H1 (cell line): Measurements from ENCODE around the gene CACNA2D3. TPM values are rescaled to one million over a fixed set of nuclear protein-coding genes. Genes with fewer than 3 reads are reported as not detected.

Experiments
- CTCF ChIA-PET: fragments of 300-600 bp; sonication (Branson Sonifier 250); formaldehyde crosslinking; loops from one replicate; lab custom pipeline; 2021; ENCODE audit not compliant: partially characterized antibody; lab: Charles Lee
- POLR2A ChIA-PET: fragments of 300-600 bp; sonication (Branson Sonifier 250); formaldehyde crosslinking; loops from one replicate; lab custom pipeline; 2021; ENCODE audit warnings: inconsistent platforms; ENCODE audit not compliant: partially characterized antibody; lab: Charles Lee
- DNase-seq, 2 experiments: peaks; one replicate each; pipeline versions ENCODE4 v3.0.0 to v3.0.0-alpha.2; 2010 to 2022; ENCODE audit warnings: low spot score in 2 of 2, low read depth in 1 of 2, mixed read lengths in 1 of 2
- FAIRE-seq: peaks from 2 replicates; lab custom pipeline; 2011; peaks lifted over from hg19 to GRCh38; lab: Jason Lieb, UNC
- H2AFZ ChIP-seq: 2 replicates; pipeline ENCODE4 v1.8.1; 2012; ENCODE audit warnings: low read length, inconsistent platforms
- H2AK5ac ChIP-seq: 2 replicates; pipeline ENCODE4 v1.6.1; 2013; ENCODE audit warnings: low read depth, low read length
- H2BK120ac ChIP-seq: replicated peaks from 2 replicates; pipeline ENCODE3; 2013; ENCODE audit warnings: low read depth, low read length, inconsistent platforms
- H2BK12ac ChIP-seq: 2 replicates; pipeline ENCODE4 v1.6.1; 2013; ENCODE audit warnings: low read depth, low read length
- H2BK15ac ChIP-seq: 2 replicates; pipeline ENCODE4 v1.6.1; 2013; ENCODE audit warnings: low read length
- H2BK20ac ChIP-seq: 2 replicates; pipeline ENCODE4 v1.6.1; 2013; ENCODE audit warnings: low read length
- H2BK5ac ChIP-seq: 2 replicates; pipeline ENCODE4 v1.6.1; 2013; ENCODE audit warnings: low read depth, low read length
- H3K14ac ChIP-seq: 2 replicates; pipeline ENCODE4 v1.6.1; 2013; ENCODE audit warnings: inconsistent platforms; ENCODE audit not compliant: insufficient read length
- H3K18ac ChIP-seq: 2 replicates; pipeline ENCODE4 v1.6.1; 2013; ENCODE audit warnings: low read length; ENCODE audit errors: extremely low read depth
- H3K23ac ChIP-seq: 2 replicates; pipeline ENCODE4 v1.6.1; 2013; ENCODE audit warnings: inconsistent platforms; ENCODE audit not compliant: insufficient read length
- H3K23me2 ChIP-seq: 2 replicates; pipeline ENCODE4 v1.6.1; 2013; ENCODE audit warnings: low read depth, low read length
- H3K27ac ChIP-seq: 2 replicates; pipeline ENCODE4 v1.6.1; 2011; ENCODE audit warnings: low read depth, low read length, inconsistent platforms
- H3K27me3 ChIP-seq, 4 experiments: replicated peaks in 1 of 4; 1 replicate in 1 of 4; 2 replicates in 3 of 4; pipeline versions ENCODE4 v1.6.1 to v1.8.1; 2011 to 2013; ENCODE audit warnings: low read length in 3 of 4, mild to moderate bottlenecking in 3 of 4, inconsistent platforms in 2 of 4, mixed read lengths in 2 of 4, moderate library complexity in 1 of 4; ENCODE audit not compliant: control insufficient read depth in 3 of 4, insufficient read depth in 3 of 4; ENCODE audit errors: extremely low read depth in 1 of 4
- H3K36me3 ChIP-seq, 4 experiments: 2 replicates each; pipeline versions ENCODE4 v1.6.1 to v1.8.1; 2011 to 2013; ENCODE audit warnings: mild to moderate bottlenecking in 4 of 4, low read length in 3 of 4, moderate library complexity in 2 of 4, control low read depth in 1 of 4, inconsistent platforms in 1 of 4; ENCODE audit not compliant: insufficient read depth in 4 of 4, control insufficient read depth in 2 of 4
- H3K4ac ChIP-seq: replicated peaks from 2 replicates; pipeline ENCODE3; 2013; ENCODE audit warnings: low read length, low read depth, mixed read lengths, inconsistent platforms; ENCODE audit not compliant: insufficient read length
- H3K4me1 ChIP-seq, 4 experiments: replicated peaks in 1 of 4; 1 replicate in 1 of 4; 2 replicates in 3 of 4; pipeline versions ENCODE4 v1.6.1 to v1.8.1; 2011 to 2013; ENCODE audit warnings: low read length in 3 of 4, inconsistent platforms in 2 of 4, mixed read lengths in 1 of 4; ENCODE audit not compliant: insufficient read depth in 4 of 4, control insufficient read depth in 3 of 4
- H3K4me2 ChIP-seq, 2 experiments: 2 replicates each; pipeline versions ENCODE4 v1.6.1 to v1.8.1; 2011 to 2013; ENCODE audit warnings: low read depth in 2 of 2, low read length in 2 of 2, control low read depth in 1 of 2, inconsistent platforms in 1 of 2, mild to moderate bottlenecking in 1 of 2; ENCODE audit not compliant: insufficient read depth in 1 of 2
- H3K4me3 ChIP-seq, 4 experiments: fragments of 200-600, 300-600 bp in 1 of 4; sonication (generic), shearing (Covaris generic), sonication (Bioruptor Twin) in 1 of 4; 2 replicates each; pipeline versions ENCODE4 v1.5.1 to v1.8.1; 2011 to 2016; ENCODE audit warnings: low read length in 4 of 4, low read depth in 3 of 4, control low read depth in 2 of 4, inconsistent platforms in 2 of 4, mild to moderate bottlenecking in 2 of 4, mixed read lengths in 1 of 4, moderate library complexity in 1 of 4; ENCODE audit not compliant: insufficient read depth in 2 of 4; ENCODE audit errors: extremely low read depth in 1 of 4
- H3K56ac ChIP-seq: replicated peaks from 2 replicates; pipeline ENCODE3; 2013; ENCODE audit warnings: low read depth, mild to moderate bottlenecking, mixed read lengths, low read length, inconsistent platforms; ENCODE audit not compliant: insufficient read length
- H3K79me1 ChIP-seq: 2 replicates; pipeline ENCODE4 v1.6.1; 2013; ENCODE audit warnings: low read depth, low read length, control low read depth
- H3K79me2 ChIP-seq, 2 experiments: 2 replicates each; pipeline versions ENCODE4 v1.6.1 to v1.8.1; 2012 to 2013; ENCODE audit warnings: low read length in 2 of 2, mild to moderate bottlenecking in 2 of 2, inconsistent platforms in 1 of 2; ENCODE audit not compliant: insufficient read depth in 2 of 2, control insufficient read depth in 1 of 2
- H3K9ac ChIP-seq, 4 experiments: replicated peaks in 1 of 4; 1 replicate in 1 of 4; 2 replicates in 3 of 4; pipeline versions ENCODE4 v1.6.1 to v1.8.1; 2011 to 2013; ENCODE audit warnings: low read depth in 3 of 4, low read length in 3 of 4, control low read depth in 2 of 4, mild to moderate bottlenecking in 2 of 4, moderate library complexity in 2 of 4, inconsistent platforms in 1 of 4; ENCODE audit errors: extremely low read depth in 1 of 4
- H3K9me3 ChIP-seq, 2 experiments: 2 replicates each; pipeline versions ENCODE4 v1.6.1 to v1.8.1; 2012 to 2013; ENCODE audit warnings: mild to moderate bottlenecking in 2 of 2, moderate library complexity in 2 of 2, control low read depth in 1 of 2, inconsistent platforms in 1 of 2, low read depth in 1 of 2, low read length in 1 of 2, mixed read lengths in 1 of 2; ENCODE audit not compliant: insufficient read depth in 2 of 2
- H4K20me1 ChIP-seq, 2 experiments: replicated peaks in 1 of 2; 2 replicates each; pipeline versions ENCODE3 to v1.8.1; 2011 to 2013; ENCODE audit warnings: inconsistent platforms in 2 of 2, low read length in 2 of 2, mild to moderate bottlenecking in 1 of 2; ENCODE audit not compliant: insufficient read depth in 2 of 2, control insufficient read depth in 1 of 2
- H4K5ac ChIP-seq: 2 replicates; pipeline ENCODE4 v1.6.1; 2013; ENCODE audit warnings: low read length, low read depth, mixed read lengths, inconsistent platforms; ENCODE audit not compliant: insufficient read length
- H4K8ac ChIP-seq: 2 replicates; pipeline ENCODE4 v1.8.0; 2013; ENCODE audit warnings: mild to moderate bottlenecking, moderate library complexity, low read length, inconsistent platforms; ENCODE audit not compliant: insufficient read depth; ENCODE audit errors: extremely low read depth
- H4K91ac ChIP-seq: replicated peaks from 2 replicates; pipeline ENCODE3; 2013; ENCODE audit warnings: low read length, mixed read lengths, inconsistent platforms; ENCODE audit not compliant: insufficient read length
- ASH2L ChIP-seq: fragments of 200-600, 300-600 bp; sonication (generic); IDR thresholded peaks from one replicate; pipeline ENCODE4 v1.7.1; 2017; ENCODE audit warnings: low read length
- CHD2 ChIP-seq: IDR thresholded peaks from 2 replicates; pipeline ENCODE4 v1.6.1; 2012; ENCODE audit warnings: low read length, improper control_type of control experiment
- CTCF ChIP-seq, 3 experiments: IDR thresholded peaks; 1 replicate in 2 of 3; 2 replicates in 1 of 3; pipeline versions ENCODE4 v1.5.1 to v1.6.1; 2011; ENCODE audit warnings: low read length in 3 of 3, mild to moderate bottlenecking in 3 of 3, inconsistent platforms in 2 of 3, low read depth in 1 of 3, moderate library complexity in 1 of 3; ENCODE audit not compliant: insufficient read depth in 1 of 3; ENCODE audit errors: control extremely low read depth in 1 of 3
- EP300 ChIP-seq, 2 experiments: IDR thresholded peaks; 1 replicate in 1 of 2; 2 replicates in 1 of 2; pipeline ENCODE4 v1.6.1; 2011 to 2012; ENCODE audit warnings: low read depth in 2 of 2, low read length in 2 of 2, mild to moderate bottlenecking in 2 of 2, borderline replicate concordance in 1 of 2, inconsistent platforms in 1 of 2, moderate library complexity in 1 of 2
- FOSL1 ChIP-seq: IDR thresholded peaks from 2 replicates; pipeline ENCODE4 v1.6.1; 2011; ENCODE audit warnings: mild to moderate bottlenecking, low read depth, low read length, moderate library complexity; ENCODE audit not compliant: insufficient read depth
- GTF2F1 ChIP-seq: IDR thresholded peaks from 2 replicates; pipeline ENCODE4 v1.6.1; 2012; ENCODE audit warnings: low read depth, low read length, improper control_type of control experiment, borderline replicate concordance
- RFX5 ChIP-seq: IDR thresholded peaks from 2 replicates; pipeline ENCODE4 v1.6.1; 2011; ENCODE audit warnings: low read depth, low read length, improper control_type of control experiment, borderline replicate concordance
- RXRA ChIP-seq: IDR thresholded peaks from 2 replicates; pipeline ENCODE4 v1.6.1; 2011; ENCODE audit warnings: low read depth, mild to moderate bottlenecking, low read length, moderate library complexity; ENCODE audit not compliant: insufficient read depth
- SIRT6 ChIP-seq: IDR thresholded peaks from one replicate; pipeline ENCODE4 v1.7.1; 2012; ENCODE audit warnings: low read length, inconsistent platforms
- SUZ12 ChIP-seq: fragments of 200-600 bp; sonication (generic); IDR thresholded peaks from 2 replicates; pipeline ENCODE4 v1.6.1; 2012; ENCODE audit warnings: mild to moderate bottlenecking, inconsistent platforms, low read length, moderate library complexity, mixed read lengths
- ZNF274 ChIP-seq: IDR thresholded peaks from 2 replicates; pipeline ENCODE4 v1.7.0; 2012; ENCODE audit warnings: low read length, borderline replicate concordance; ENCODE audit errors: extremely low read depth
- WGBS, 2 experiments: shearing (Covaris generic) in 1 of 2; methylation state at CpG; one replicate each; pipeline versions ENCODE4 v1.1.6 to v1.1.7; 2013 to 2015; ENCODE audit warnings: low lambda C conversion rate in 2 of 2, mixed read lengths in 2 of 2, inconsistent platforms in 1 of 2, low coverage in 1 of 2, missing lambda C conversion rate in 1 of 2; ENCODE audit not compliant: insufficient replicate concordance in 2 of 2, insufficient coverage in 1 of 2, insufficient read length in 1 of 2; ENCODE audit errors: extremely low coverage in 1 of 2, missing lambda C conversion rate in 1 of 2; 5-methylcytosine and 5-hydroxymethylcytosine counted together
- polyA plus RNA-seq, 7 experiments: library from polyadenylated mRNA; depleted of rRNA in 3 of 7; stranded (reverse) in 5 of 7; unstranded in 2 of 7; fragments of >200 nt in 5 of 7; fragments of 200-250 nt in 2 of 7; gene quantifications; 1 replicate in 5 of 7; 2 replicates in 1 of 7; 4 replicates in 1 of 7; pipeline versions ENCODE4 v1.2.1 to v1.2.3, GENCODE V29; 2011 to 2013; ENCODE audit warnings: missing spikeins in 2 of 7, mixed read lengths in 2 of 7
- total RNA-seq: library from RNA; stranded (reverse); fragmentation: NEBNext Ultra II Directional; extraction: Animal tissue kit (Norgen Biotek cat#: 25700); gene quantifications from 2 replicates; pipeline ENCODE4 v1.2.1, GENCODE V29; 2021

CACNA2D3 gene
- total and polyA plus RNA-seq, 2 of the 8 experiments (the other 6 are each of a cell fraction or from before 2014, with no cell fraction given) = 1.5 to 1.8 TPM

- Histone ChIP-seq H3K79me2 (no peaks in the 10 kb centered on the region), H2BK20ac (no peak overlapping the region), H4K20me1 (no peaks in the 10 kb centered on the region), H3K4ac (no peak overlapping the region), H4K5ac (no peak overlapping the region), H3K27ac (no peak overlapping the region), H3K4me1 (peaks cover 0 to 10% (median 6%) of the 10 kb centered on the region in 4 experiments; a peak in 3 of 7 replicates), H3K18ac (no peak overlapping the region), H3K56ac (no peak overlapping the region), H3K36me3 (no peaks in the 10 kb centered on the region), H3K23me2 (no peaks in the 10 kb centered on the region), H2BK12ac (no peak overlapping the region), H2AFZ (no peak overlapping the region), H3K27me3 (no peaks in the 10 kb centered on the region), H3K9me3 (no peaks in the 10 kb centered on the region), H3K23ac (no peak overlapping the region), H3K4me3 (no peak overlapping the region), H2BK5ac (no peak overlapping the region), H3K79me1 (no peaks in the 10 kb centered on the region), H4K91ac (no peak overlapping the region), H3K14ac (no peak overlapping the region), H2AK5ac (no peak overlapping the region), H2BK15ac (no peak overlapping the region), H2BK120ac (no peak overlapping the region), H4K8ac (no peak overlapping the region), H3K9ac (no peak overlapping the region), H3K4me2 (no peak overlapping the region)
- DNase-seq = peak in 1 of 2 experiments; percentile 13
- no peak for FAIRE-seq
- no peak for TF ChIP-seq ASH2L
- no peak for TF ChIP-seq ZNF274
- no peak for TF ChIP-seq SUZ12
- no peak for TF ChIP-seq RXRA
- no peak for TF ChIP-seq FOSL1
- TF ChIP-seq CHD2 = no peak
- TF ChIP-seq RFX5 = no peak
- no peak for TF ChIP-seq SIRT6
- TF ChIP-seq CTCF (IDR thresholded peaks at IDR 0.05; ENCODE audit: control extremely low read depth in 1 of 3, insufficient read depth in 1 of 3, low read depth in 1 of 3, low read length in 3 of 3) = no peak
- no peak for TF ChIP-seq EP300 (IDR thresholded peaks at IDR 0.05; ENCODE audit: borderline replicate concordance in 1 of 2, low read depth in 2 of 2, low read length in 2 of 2)
- TF ChIP-seq GTF2F1 = no peak
- ChIA-PET CTCF (interaction anchor here (0.6 to 0.8 kb wide), 2 partner anchors 13 to 22 kb away, joined by 3 read pairs; no protein-coding TSS in a partner anchor), POLR2A (no interaction called here)
- WGBS, 2 experiments = 100% methylated on average over 2 of the region's 2 CpGs; no CpG with 5 or more reads in 1 of the 2 experiments
These were observed 654.2 kb downstream of the CACNA2D3 start for GRCh38 chr3:54776601-54777000.
